Measurements from ENCODE around the gene NFIA.

The NFIA gene

GRCh38 chr1:61268546-61269240 is 186.3 kb downstream of the NFIA start:
- Histone ChIP-seq H3K4me1 (ENCODE audit: low read depth, poor library complexity, severe bottlenecking) (no peaks in the 10 kb centered on the region), H4K20me1 (ENCODE audit: insufficient read depth) (no peaks in the 10 kb centered on the region), H2AFZ (ENCODE audit: low read depth) (no peak overlapping the region), H3K79me2 (ENCODE audit: insufficient read depth, low read depth) (no peaks in the 10 kb centered on the region), H3K4me3 (IDR thresholded peaks at IDR 0.05; ENCODE audit: insufficient read depth, low read depth, low read length) (no peak overlapping the region), H3K4me2 (no peak overlapping the region), H3K27ac (no peak overlapping the region), H3K9ac (no peak overlapping the region), H3K36me3 (ENCODE audit: insufficient read depth) (no peaks in the 10 kb centered on the region), H3K27me3 (ENCODE audit: insufficient read depth, low read depth) (no peaks in the 10 kb centered on the region)
- TF ChIP-seq CTCF (conservative IDR thresholded peaks at IDR 0.05; ENCODE audit: low read depth, low read length) = no peak

GRCh38 chr1:61269602-61270001 is 187.2 kb downstream of the NFIA start:
- Histone ChIP-seq H4K20me1 (ENCODE audit: insufficient read depth) (no peaks in the 10 kb centered on the region), H2AFZ (ENCODE audit: low read depth) (no peak overlapping the region), H3K4me3 (IDR thresholded peaks at IDR 0.05; ENCODE audit: insufficient read depth, low read depth, low read length) (no peak overlapping the region), H3K27me3 (ENCODE audit: insufficient read depth, low read depth) (no peaks in the 10 kb centered on the region), H3K9ac (no peak overlapping the region), H3K4me1 (ENCODE audit: low read depth, poor library complexity, severe bottlenecking) (no peaks in the 10 kb centered on the region), H3K4me2 (no peak overlapping the region), H3K27ac (no peak overlapping the region), H3K36me3 (ENCODE audit: insufficient read depth) (no peaks in the 10 kb centered on the region), H3K79me2 (ENCODE audit: insufficient read depth, low read depth) (no peaks in the 10 kb centered on the region)
- TF ChIP-seq CTCF (conservative IDR thresholded peaks at IDR 0.05; ENCODE audit: low read depth, low read length) = no peak

GRCh38 chr1:61270107-61270506 is 187.7 kb downstream of the NFIA start:
- Histone ChIP-seq H2AFZ (ENCODE audit: low read depth) (no peak overlapping the region), H3K4me2 (no peak overlapping the region), H4K20me1 (ENCODE audit: insufficient read depth) (no peaks in the 10 kb centered on the region), H3K27me3 (ENCODE audit: insufficient read depth, low read depth) (no peaks in the 10 kb centered on the region), H3K79me2 (ENCODE audit: insufficient read depth, low read depth) (no peaks in the 10 kb centered on the region), H3K4me1 (ENCODE audit: low read depth, poor library complexity, severe bottlenecking) (no peaks in the 10 kb centered on the region), H3K36me3 (ENCODE audit: insufficient read depth) (no peaks in the 10 kb centered on the region), H3K4me3 (IDR thresholded peaks at IDR 0.05; ENCODE audit: insufficient read depth, low read depth, low read length) (no peak overlapping the region), H3K9ac (no peak overlapping the region), H3K27ac (no peak overlapping the region)
- TF ChIP-seq CTCF (conservative IDR thresholded peaks at IDR 0.05; ENCODE audit: low read depth, low read length) = no peak

GRCh38 chr1:61270761-61271411 is 188.5 kb downstream of the NFIA start:
- Histone ChIP-seq H3K79me2 (ENCODE audit: insufficient read depth, low read depth) (no peaks in the 10 kb centered on the region), H3K4me2 (no peak overlapping the region), H3K4me3 (IDR thresholded peaks at IDR 0.05; ENCODE audit: insufficient read depth, low read depth, low read length) (no peak overlapping the region), H2AFZ (ENCODE audit: low read depth) (no peak overlapping the region), H3K27ac (no peak overlapping the region), H3K36me3 (ENCODE audit: insufficient read depth) (no peaks in the 10 kb centered on the region), H3K9ac (no peak overlapping the region), H3K4me1 (ENCODE audit: low read depth, poor library complexity, severe bottlenecking) (no peaks in the 10 kb centered on the region), H3K27me3 (ENCODE audit: insufficient read depth, low read depth) (no peaks in the 10 kb centered on the region), H4K20me1 (ENCODE audit: insufficient read depth) (no peaks in the 10 kb centered on the region)
- no peak for TF ChIP-seq CTCF (conservative IDR thresholded peaks at IDR 0.05; ENCODE audit: low read depth, low read length)
